Endothelial cell of umbilical vein (primary cell): ENCODE results near the gene CHST11. TPM values are rescaled to one million over a fixed set of nuclear protein-coding genes. Genes with fewer than 3 reads are reported as not detected.

Experiments
- BruUV-seq: library from RNA; stranded (reverse); fragments of 400-500 nt; replicated peaks from 2 replicates; lab custom pipeline; 2021; lab: Mats Ljungman, UMichigan
- CTCF ChIA-PET: fragments of 300-600, 350-600 bp; sonication (Branson Sonifier 250); formaldehyde crosslinking; loops from one replicate; lab custom pipeline; 2021; ENCODE audit warnings: antibody characterized with exemption, inconsistent platforms; lab: Charles Lee
- POLR2A ChIA-PET: fragments of 300-600, 350-600 bp; sonication (Branson Sonifier 250); formaldehyde crosslinking; loops from one replicate; lab custom pipeline; 2021; ENCODE audit warnings: antibody characterized with exemption, inconsistent platforms; lab: Charles Lee
- DNase-seq: peaks from one replicate; pipeline ENCODE4 v3.0.0-alpha.2; 2011; ENCODE audit warnings: low read depth, low spot score
- FAIRE-seq: peaks from 2 replicates; lab custom pipeline; 2011; peaks lifted over from hg19 to GRCh38; lab: Jason Lieb, UNC
- H2AFZ ChIP-seq: 2 replicates; pipeline ENCODE4 v1.6.0; 2012; ENCODE audit warnings: low read depth, low read length, control low read depth, inconsistent platforms
- H3K27ac ChIP-seq: 2 replicates; pipeline ENCODE4 v1.5.1; 2011; ENCODE audit warnings: low read depth, mild to moderate bottlenecking, control low read depth, low read length, moderate library complexity; ENCODE audit not compliant: insufficient read depth
- H3K27me3 ChIP-seq, 2 experiments: 2 replicates each; pipeline versions ENCODE4 v1.6.0 to v1.6.1; 2011; ENCODE audit warnings: low read length in 2 of 2, mixed read lengths in 1 of 2; ENCODE audit not compliant: control insufficient read depth in 2 of 2, insufficient read depth in 2 of 2
- H3K36me3 ChIP-seq, 2 experiments: 2 replicates in 1 of 2; 3 replicates in 1 of 2; pipeline ENCODE4 v1.5.1; 2011; ENCODE audit warnings: low read length in 2 of 2, mild to moderate bottlenecking in 1 of 2, moderate library complexity in 1 of 2; ENCODE audit not compliant: control insufficient read depth in 2 of 2, insufficient read depth in 2 of 2; ENCODE audit errors: extremely low read depth in 1 of 2
- H3K4me1 ChIP-seq: 3 replicates; pipeline ENCODE4 v1.5.1; 2011; ENCODE audit warnings: mild to moderate bottlenecking, low read length; ENCODE audit not compliant: control insufficient read depth, insufficient read depth; ENCODE audit errors: extremely low read depth
- H3K4me2 ChIP-seq: 2 replicates; pipeline ENCODE4 v1.6.1; 2011; ENCODE audit warnings: low read length, control low read depth, mixed read lengths; ENCODE audit not compliant: insufficient read depth
- H3K4me3 ChIP-seq, 3 experiments: fragments of 200-600 bp in 1 of 3; sonication (generic), shearing (Covaris generic) in 1 of 3; replicated peaks in 1 of 3; 2 replicates each; pipeline ENCODE4 v1.5.1; 2011 to 2016; ENCODE audit warnings: control low read depth in 3 of 3, low read length in 3 of 3, mild to moderate bottlenecking in 2 of 3, inconsistent platforms in 1 of 3, low read depth in 1 of 3, moderate library complexity in 1 of 3; ENCODE audit not compliant: insufficient read depth in 1 of 3
- H3K79me2 ChIP-seq: 2 replicates; pipeline ENCODE4 v1.6.0; 2012; ENCODE audit warnings: low read length, inconsistent platforms; ENCODE audit not compliant: control insufficient read depth, insufficient read depth
- H3K9ac ChIP-seq: replicated peaks from 2 replicates; pipeline ENCODE3; 2011; ENCODE audit warnings: low read length, control low read depth; ENCODE audit not compliant: insufficient read depth; ENCODE audit errors: extremely low read depth
- H3K9me1 ChIP-seq: replicated peaks from 3 replicates; pipeline ENCODE4 v1.6.0; 2011; ENCODE audit warnings: mild to moderate bottlenecking, low read length; ENCODE audit not compliant: control insufficient read depth, insufficient read depth; ENCODE audit errors: extremely low read depth
- H3K9me3 ChIP-seq: replicated peaks from 2 replicates; pipeline ENCODE4 v1.5.1; 2012; ENCODE audit warnings: low read length, inconsistent platforms; ENCODE audit not compliant: control insufficient read depth, insufficient read depth
- H4K20me1 ChIP-seq: replicated peaks from 2 replicates; pipeline ENCODE3; 2011; ENCODE audit warnings: mild to moderate bottlenecking, low read length; ENCODE audit not compliant: control insufficient read depth, insufficient read depth; ENCODE audit errors: extremely low read depth
- EZH2 ChIP-seq: IDR thresholded peaks from 2 replicates; pipeline ENCODE4 v1.6.1; 2012; ENCODE audit warnings: borderline replicate concordance, low read depth, mild to moderate bottlenecking, moderate library complexity, low read length, inconsistent platforms; ENCODE audit not compliant: severe bottlenecking
- FOS ChIP-seq: IDR thresholded peaks from 2 replicates; pipeline ENCODE4 v1.6.1; 2011; ENCODE audit warnings: mild to moderate bottlenecking, low read length, moderate library complexity, borderline replicate concordance; ENCODE audit not compliant: insufficient read depth
- GATA2 ChIP-seq: IDR thresholded peaks from 2 replicates; pipeline ENCODE4 v1.7.0; 2011; ENCODE audit warnings: low read depth, mild to moderate bottlenecking, moderate library complexity, mixed read lengths, low read length; ENCODE audit not compliant: insufficient read length, insufficient read depth
- JUN ChIP-seq: IDR thresholded peaks from 2 replicates; pipeline ENCODE4 v1.6.1; 2011; ENCODE audit warnings: borderline replicate concordance, low read depth; ENCODE audit not compliant: insufficient read length, insufficient read depth
- MYC ChIP-seq: IDR thresholded peaks from one replicate; pipeline ENCODE4 v1.6.1; 2011; ENCODE audit warnings: mild to moderate bottlenecking, low read depth, low read length
- POLR2A ChIP-seq: IDR thresholded peaks from 2 replicates; pipeline ENCODE4 v1.6.1; 2012; ENCODE audit warnings: low read depth, mild to moderate bottlenecking, control low read depth, low read length
- POLR2AphosphoS5 ChIP-seq: IDR thresholded peaks from 2 replicates; pipeline ENCODE4 v1.6.1; 2012; ENCODE audit warnings: low read depth, mild to moderate bottlenecking, control low read depth, low read length, moderate library complexity; ENCODE audit not compliant: insufficient read depth
- dilution Hi-C: fragments of 300-500 bp; cut with MboI; formaldehyde crosslinking; loops from one replicate; pipeline ENCODE4 v1.15.0; 2019; ENCODE audit warnings: low sequenced_read_pairs; ENCODE audit not compliant: extremely low pct_ligation_motif_present
- intact Hi-C: fragments of 100-400 bp; cut with micrococcal nuclease; formaldehyde crosslinking; loops from one replicate; pipeline ENCODE4 v1.10.0; 2022
- polyA plus RNA-seq, 4 experiments: library from polyadenylated mRNA; depleted of rRNA in 3 of 4; stranded (reverse) in 3 of 4; unstranded in 1 of 4; fragments of >200 nt; gene quantifications; 2 replicates each; pipeline versions ENCODE4 v1.2.1 to v1.2.3, GENCODE V29; 2011 to 2012; ENCODE audit warnings: missing spikeins in 1 of 4
- total RNA-seq: library from RNA; stranded (reverse); gene quantifications from 2 replicates; pipeline ENCODE4 v1.2.3, GENCODE V29; 2021
- TF ChIP-seq, protein P1 (sequence below): IDR thresholded peaks from 2 replicates; pipeline ENCODE4 v1.6.1; 2011; ENCODE audit not compliant: insufficient read depth, insufficient read length
- TF ChIP-seq, protein P2 (sequence below), 2 donors: IDR thresholded peaks; 1 replicate in 1 of 2; 2 replicates in 1 of 2; pipeline ENCODE4 v1.5.1; 2011; ENCODE audit warnings: low read length in 2 of 2, mild to moderate bottlenecking in 2 of 2, moderate library complexity in 2 of 2, control low read depth in 1 of 2, inconsistent platforms in 1 of 2, low read depth in 1 of 2; ENCODE audit not compliant: insufficient read depth in 1 of 2; ENCODE audit errors: extremely low read depth in 1 of 2

CHST11 gene
- total and polyA plus RNA-seq, 2 donors (not counting 3 experiments of a cell fraction or from before 2014, with no cell fraction given): 19.7 to 20.9 TPM

DNA sequence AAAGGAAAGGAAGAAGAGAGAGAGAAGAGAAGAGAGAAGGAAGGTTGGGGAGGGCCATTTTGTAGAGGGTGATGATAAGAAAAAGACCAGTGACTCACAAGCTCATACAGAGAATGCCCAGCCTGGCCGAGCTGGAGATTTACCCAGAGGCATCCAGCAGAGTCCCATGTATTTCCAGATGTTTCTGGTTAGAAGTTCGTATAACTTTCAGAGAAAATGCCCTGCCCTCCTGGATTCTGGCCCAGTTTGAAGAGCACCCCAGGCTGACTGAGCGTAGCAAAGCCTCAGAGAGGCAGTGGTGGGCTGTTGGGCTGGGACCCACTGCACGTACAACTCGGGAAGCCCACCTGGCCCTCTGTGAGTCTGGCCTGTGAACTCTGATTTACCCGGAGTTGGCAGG, 279.6 kb downstream of the CHST11 start:
- CTCF ChIA-PET: no interaction called here
- Histone ChIP-seq H3K9ac (no peak overlapping the region), H3K9me3 (no peaks in the 10 kb centered on the region), H3K36me3 (no peaks in the 10 kb centered on the region), H4K20me1 (no peaks in the 10 kb centered on the region), H3K27me3 (no peaks in the 10 kb centered on the region), H3K9me1 (no peaks in the 10 kb centered on the region), H3K4me2 (no peak overlapping the region), H3K4me3 (no peak overlapping the region), H3K4me1 (no peaks in the 10 kb centered on the region), H3K27ac (no peak overlapping the region), H2AFZ (no peak overlapping the region), H3K79me2 (no peaks in the 10 kb centered on the region)
- FAIRE-seq: no peak
- no peak for DNase-seq
- dilution Hi-C loops: no loop called here
- intact Hi-C loops: no loop called here
- POLR2A ChIA-PET: no interaction called here
- no TSS peak for BruUV-seq
- TF ChIP-seq FOS: no peak
- TF ChIP-seq POLR2A: no peak
- TF ChIP-seq EZH2: no peak
- TF ChIP-seq MYC: no peak
- no peak for TF ChIP-seq POLR2AphosphoS5

DNA sequence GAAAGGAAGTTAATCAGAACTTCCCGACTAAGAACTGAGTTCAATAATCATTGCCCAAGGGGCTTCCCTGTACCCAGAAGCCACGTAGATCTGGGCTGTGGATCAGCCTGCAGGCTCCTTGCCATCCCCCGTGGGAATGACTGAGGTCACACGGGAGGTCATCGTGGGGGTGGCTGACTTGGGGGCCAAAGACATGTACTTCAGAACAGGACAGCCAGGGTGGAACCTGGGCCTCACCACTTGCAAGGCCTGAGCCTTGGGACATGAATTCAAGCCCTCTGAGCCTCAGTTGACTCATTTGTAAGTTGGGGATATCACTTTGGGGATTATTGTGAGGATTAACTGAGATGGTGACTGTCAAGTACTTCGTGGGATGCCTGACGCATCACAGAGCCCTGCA, 280.4 kb downstream of the CHST11 start:
- H3K27ac ChIP-seq: no peak overlapping the region
- no peaks in the 10 kb centered on the region for H3K79me2 ChIP-seq
- no peak overlapping the region for H3K9ac ChIP-seq
- CTCF ChIA-PET: no interaction called here
- H2AFZ ChIP-seq: no peak overlapping the region
- H4K20me1 ChIP-seq: no peaks in the 10 kb centered on the region
- FAIRE-seq (no peak), DNase-seq (no peak)
- H3K36me3 ChIP-seq: no peaks in the 10 kb centered on the region
- POLR2A ChIA-PET: no interaction called here
- H3K4me2 ChIP-seq: no peak overlapping the region
- TF ChIP-seq POLR2A (no peak), JUN (no peak), EZH2 (no peak), FOS (no peak), MYC (no peak), POLR2AphosphoS5 (no peak), GATA2 (no peak)
- TF ChIP-seq, protein P1, sequence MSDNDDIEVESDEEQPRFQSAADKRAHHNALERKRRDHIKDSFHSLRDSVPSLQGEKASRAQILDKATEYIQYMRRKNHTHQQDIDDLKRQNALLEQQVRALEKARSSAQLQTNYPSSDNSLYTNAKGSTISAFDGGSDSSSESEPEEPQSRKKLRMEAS: no peak
- TF ChIP-seq, protein P2, sequence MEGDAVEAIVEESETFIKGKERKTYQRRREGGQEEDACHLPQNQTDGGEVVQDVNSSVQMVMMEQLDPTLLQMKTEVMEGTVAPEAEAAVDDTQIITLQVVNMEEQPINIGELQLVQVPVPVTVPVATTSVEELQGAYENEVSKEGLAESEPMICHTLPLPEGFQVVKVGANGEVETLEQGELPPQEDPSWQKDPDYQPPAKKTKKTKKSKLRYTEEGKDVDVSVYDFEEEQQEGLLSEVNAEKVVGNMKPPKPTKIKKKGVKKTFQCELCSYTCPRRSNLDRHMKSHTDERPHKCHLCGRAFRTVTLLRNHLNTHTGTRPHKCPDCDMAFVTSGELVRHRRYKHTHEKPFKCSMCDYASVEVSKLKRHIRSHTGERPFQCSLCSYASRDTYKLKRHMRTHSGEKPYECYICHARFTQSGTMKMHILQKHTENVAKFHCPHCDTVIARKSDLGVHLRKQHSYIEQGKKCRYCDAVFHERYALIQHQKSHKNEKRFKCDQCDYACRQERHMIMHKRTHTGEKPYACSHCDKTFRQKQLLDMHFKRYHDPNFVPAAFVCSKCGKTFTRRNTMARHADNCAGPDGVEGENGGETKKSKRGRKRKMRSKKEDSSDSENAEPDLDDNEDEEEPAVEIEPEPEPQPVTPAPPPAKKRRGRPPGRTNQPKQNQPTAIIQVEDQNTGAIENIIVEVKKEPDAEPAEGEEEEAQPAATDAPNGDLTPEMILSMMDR (IDR thresholded peaks at IDR 0.05; ENCODE audit: extremely low read depth in 1 of 2, insufficient read depth in 1 of 2, low read depth in 1 of 2, low read length in 2 of 2): no peak
- no peaks in the 10 kb centered on the region for H3K4me1 ChIP-seq
- H3K27me3 ChIP-seq: no peaks in the 10 kb centered on the region
- intact Hi-C loops (no loop called here), dilution Hi-C loops (no loop called here)
- no peaks in the 10 kb centered on the region for H3K9me1 ChIP-seq
- H3K9me3 ChIP-seq: no peaks in the 10 kb centered on the region
- no TSS peak for BruUV-seq
- no peak overlapping the region for H3K4me3 ChIP-seq
